ENCODE results near the gene SLC16A12.

- TF ChIP-seq CTCF (IDR thresholded peaks at IDR 0.05 in 8 of 11, conservative IDR thresholded peaks at IDR 0.05 in 3 of 11): no peak
- TF ChIP-seq POLR2A (IDR thresholded peaks at IDR 0.05): no peak
- TF ChIP-seq POLR2AphosphoS5 (IDR thresholded peaks at IDR 0.05): no peak
Observed at GRCh38 chr10:89563311-89563710, 27.9 kb upstream of the SLC16A12 start.

Data from spleen (tissue), 7 donors.